ENCODE measurements around the gene WSCD2. TPM values are rescaled to one million over a fixed set of nuclear protein-coding genes. Genes with fewer than 3 reads are reported as not detected.

WSCD2 gene
- total RNA-seq, 2 donors from 2014 or later: 0.26 to 1.3 TPM

GRCh38 chr12:108297424-108297823, 168.3 kb downstream of the WSCD2 start:
- Histone ChIP-seq H3K4me3 (no peak overlapping the region), H3K27ac (no peak overlapping the region), H3K27me3 (no peaks in the 10 kb centered on the region), H3K36me3 (replicated peaks in 1 of 2; ENCODE audit: insufficient read depth in 1 of 2, low read depth in 2 of 2) (no peaks in the 10 kb centered on the region), H3K4me1 (peaks cover 7% of the 10 kb centered on the region), H3K9me3 (no peaks in the 10 kb centered on the region)
- 65 to 69% methylated on average over 2 of the region's 2 CpGs for whole genome bisulfite sequencing, 2 donors
- no peak for TF ChIP-seq CTCF (IDR thresholded peaks at IDR 0.05)
- no peak for TF ChIP-seq POLR2A (IDR thresholded peaks at IDR 0.05)
- DNase-seq (no peak), ATAC-seq (no peak)
- intact Hi-C loops (cut with DNase I): no loop called here

GRCh38 chr12:108297895-108298760, 169.0 kb downstream of the WSCD2 start:
- intact Hi-C loops (cut with DNase I): no loop called here
- no peak overlapping the region for H3K4me3 ChIP-seq
- peaks cover 14% of the 10 kb centered on the region for H3K4me1 ChIP-seq
- H3K27ac ChIP-seq: no peak overlapping the region
- 51 to 52% methylated on average over 5 to 6 of the region's 6 CpGs for WGBS, 2 donors
- TF ChIP-seq CTCF (IDR thresholded peaks at IDR 0.05) (no peak), POLR2A (IDR thresholded peaks at IDR 0.05) (no peak)
- DNase-seq (no peak), ATAC-seq (no peak)
- H3K9me3 ChIP-seq: no peaks in the 10 kb centered on the region
- no peaks in the 10 kb centered on the region for H3K36me3 ChIP-seq (replicated peaks in 1 of 2; ENCODE audit: insufficient read depth in 1 of 2, low read depth in 2 of 2)
- H3K27me3 ChIP-seq: no peaks in the 10 kb centered on the region

- Histone ChIP-seq H3K27me3 (no peaks in the 10 kb centered on the region), H3K9me3 (no peaks in the 10 kb centered on the region), H3K27ac (no peak overlapping the region), H3K4me3 (no peak overlapping the region), H3K4me1 (peaks cover 21% of the 10 kb centered on the region), H3K36me3 (replicated peaks in 1 of 2; ENCODE audit: insufficient read depth in 1 of 2, low read depth in 2 of 2) (no peaks in the 10 kb centered on the region)
- ATAC-seq: no peak
- DNase-seq: no peak
- intact Hi-C loops (cut with DNase I): no loop called here
- TF ChIP-seq CTCF (IDR thresholded peaks at IDR 0.05): no peak
- TF ChIP-seq POLR2A (IDR thresholded peaks at IDR 0.05): no peak
- 76 to 80% methylated on average over 1 to 6 of the region's 6 CpGs for WGBS, 2 donors
Measured at GRCh38 chr12:108298761-108299275, 169.7 kb downstream of the WSCD2 start.

GRCh38 chr12:108299516-108299915, 170.4 kb downstream of the WSCD2 start:
- DNase-seq (no peak), ATAC-seq (no peak)
- peak overlapping the region in 1 of 4 donors; percentile 6 for H3K27ac ChIP-seq
- no peaks in the 10 kb centered on the region for H3K9me3 ChIP-seq
- WGBS, 2 donors: 66 to 78% methylated on average over 4 of the region's 4 CpGs
- H3K27me3 ChIP-seq: no peaks in the 10 kb centered on the region
- TF ChIP-seq POLR2A (IDR thresholded peaks at IDR 0.05): no peak
- no peak for TF ChIP-seq CTCF (IDR thresholded peaks at IDR 0.05)
- intact Hi-C loops (cut with DNase I): no loop called here
- no peak overlapping the region for H3K4me3 ChIP-seq
- no peaks in the 10 kb centered on the region for H3K36me3 ChIP-seq (replicated peaks in 1 of 2; ENCODE audit: insufficient read depth in 1 of 2, low read depth in 2 of 2)
- H3K4me1 ChIP-seq: peaks cover 28% of the 10 kb centered on the region

Other genes with a start within 250 kb of the WSCD2 start
- gene CMKLR1, start 210.0 kb downstream of the WSCD2 start, total RNA-seq: 1 to 10 TPM; 5.3 to 5.7 TPM

Measured in body of pancreas (tissue), 4 donors.